GM21390 (cell line): Measurements from ENCODE around the gene PPEF1.

Source experiments
- ATAC-seq: cut with Tn5 transposase; IDR thresholded peaks from one replicate; pipeline ENCODE4 v1.9.1; 2021; ENCODE audit not compliant: unreplicated experiment

PPEF1 gene

DNA sequence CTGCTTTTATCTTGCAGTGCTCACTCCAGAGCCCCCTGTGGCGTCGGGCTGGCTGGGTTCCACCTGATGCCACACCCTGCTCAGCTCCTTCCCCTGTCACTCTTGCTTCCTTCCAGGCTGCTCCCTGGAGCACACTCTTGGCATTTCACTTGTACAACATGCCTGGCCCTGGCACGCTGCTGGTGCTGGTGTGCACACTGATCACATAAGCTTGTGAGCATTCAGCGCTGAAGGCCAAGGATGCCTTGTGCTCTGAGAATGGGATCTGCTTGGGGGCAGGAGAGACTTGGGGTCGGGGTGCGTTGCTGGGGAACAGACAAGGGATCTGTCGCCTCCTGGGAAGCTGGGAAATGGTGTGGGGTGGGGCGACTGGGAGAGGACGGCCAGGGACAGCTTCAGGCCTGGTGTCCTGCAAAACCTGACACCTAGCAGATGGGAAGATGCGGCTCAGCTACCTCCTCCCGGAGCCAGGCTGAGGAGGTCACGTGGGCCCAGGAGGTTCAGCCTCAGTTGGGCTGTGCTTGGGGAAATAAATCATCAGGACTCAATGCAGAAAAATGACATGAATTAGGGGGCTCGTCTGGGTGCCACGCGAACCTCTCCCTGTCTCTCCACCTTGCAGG lies 167.9 kb downstream of the PPEF1 start:
- ATAC-seq, result no peak

DNA sequence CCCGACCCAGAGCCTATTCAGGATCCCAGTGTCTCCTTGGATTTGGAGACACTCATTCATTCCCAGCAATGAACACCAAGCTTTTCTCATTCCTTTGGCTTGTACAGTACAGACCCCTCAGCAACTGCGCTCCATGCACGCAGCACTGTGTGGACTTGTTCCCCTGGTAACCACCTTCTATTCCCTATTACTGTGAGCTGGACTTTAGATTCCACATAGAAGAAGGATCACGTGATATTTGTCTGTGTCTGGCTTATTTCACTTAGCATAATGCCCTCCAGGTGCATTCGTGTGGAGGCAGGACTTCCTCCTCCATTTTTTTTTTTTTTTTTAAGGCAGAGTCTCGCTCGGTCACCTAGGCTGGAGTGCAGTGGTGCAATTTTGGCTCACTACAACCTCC lies 170.0 kb downstream of the PPEF1 start:
- no peak for ATAC-seq
